ENCODE measurements around the gene PLAGL1.

DNA sequence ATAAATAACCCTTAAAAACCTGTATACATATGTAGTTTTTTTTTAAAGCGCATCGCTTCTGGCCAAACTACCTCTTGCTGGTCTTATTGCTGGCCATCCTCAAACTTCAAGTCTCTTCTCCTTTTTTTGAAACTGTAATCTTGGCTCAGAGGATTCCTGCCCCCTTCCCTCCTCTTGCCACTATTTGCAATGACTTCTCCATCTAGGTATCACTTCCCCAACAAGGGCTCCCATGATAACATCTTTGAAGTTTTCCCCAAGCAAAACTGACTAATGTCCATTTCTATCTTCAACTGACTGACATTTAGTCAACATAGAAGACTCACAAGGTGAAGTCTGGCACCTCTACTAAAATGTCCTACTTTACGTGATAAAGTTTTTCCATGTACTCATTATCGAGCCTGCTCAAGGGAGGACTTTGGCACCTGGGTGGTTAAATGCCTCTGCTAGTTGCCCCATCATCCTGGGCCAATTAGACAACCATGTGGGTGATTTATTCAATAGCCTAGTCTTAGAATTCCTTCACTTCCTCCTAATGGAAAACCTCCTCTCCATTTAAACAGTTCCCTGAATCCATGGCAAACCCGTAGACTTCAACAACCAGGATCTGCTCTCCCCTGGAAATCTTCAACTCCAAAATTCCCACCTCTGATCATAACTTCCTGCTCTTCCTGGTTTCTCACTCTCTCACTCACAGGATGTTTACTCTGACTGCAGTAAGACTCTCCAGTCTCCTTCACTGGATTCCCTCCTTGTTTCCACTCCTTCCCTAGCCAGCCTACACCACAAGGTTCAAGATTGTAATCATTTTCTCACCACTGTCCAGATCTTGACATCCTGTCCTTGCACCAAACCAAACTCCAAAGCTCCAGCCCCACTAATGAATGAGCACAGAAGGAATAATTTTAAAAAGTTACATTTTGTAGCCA is 9.4 kb upstream of the PLAGL1 start:
- TF ChIP-seq, protein P1, sequence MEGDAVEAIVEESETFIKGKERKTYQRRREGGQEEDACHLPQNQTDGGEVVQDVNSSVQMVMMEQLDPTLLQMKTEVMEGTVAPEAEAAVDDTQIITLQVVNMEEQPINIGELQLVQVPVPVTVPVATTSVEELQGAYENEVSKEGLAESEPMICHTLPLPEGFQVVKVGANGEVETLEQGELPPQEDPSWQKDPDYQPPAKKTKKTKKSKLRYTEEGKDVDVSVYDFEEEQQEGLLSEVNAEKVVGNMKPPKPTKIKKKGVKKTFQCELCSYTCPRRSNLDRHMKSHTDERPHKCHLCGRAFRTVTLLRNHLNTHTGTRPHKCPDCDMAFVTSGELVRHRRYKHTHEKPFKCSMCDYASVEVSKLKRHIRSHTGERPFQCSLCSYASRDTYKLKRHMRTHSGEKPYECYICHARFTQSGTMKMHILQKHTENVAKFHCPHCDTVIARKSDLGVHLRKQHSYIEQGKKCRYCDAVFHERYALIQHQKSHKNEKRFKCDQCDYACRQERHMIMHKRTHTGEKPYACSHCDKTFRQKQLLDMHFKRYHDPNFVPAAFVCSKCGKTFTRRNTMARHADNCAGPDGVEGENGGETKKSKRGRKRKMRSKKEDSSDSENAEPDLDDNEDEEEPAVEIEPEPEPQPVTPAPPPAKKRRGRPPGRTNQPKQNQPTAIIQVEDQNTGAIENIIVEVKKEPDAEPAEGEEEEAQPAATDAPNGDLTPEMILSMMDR (IDR thresholded peaks at IDR 0.05): no peak
- no peak for TF ChIP-seq POLR2AphosphoS5 (IDR thresholded peaks at IDR 0.05)
- no peak for TF ChIP-seq POLR2A (IDR thresholded peaks at IDR 0.05)
